ENCODE data around the gene AJAP1.

DNA sequence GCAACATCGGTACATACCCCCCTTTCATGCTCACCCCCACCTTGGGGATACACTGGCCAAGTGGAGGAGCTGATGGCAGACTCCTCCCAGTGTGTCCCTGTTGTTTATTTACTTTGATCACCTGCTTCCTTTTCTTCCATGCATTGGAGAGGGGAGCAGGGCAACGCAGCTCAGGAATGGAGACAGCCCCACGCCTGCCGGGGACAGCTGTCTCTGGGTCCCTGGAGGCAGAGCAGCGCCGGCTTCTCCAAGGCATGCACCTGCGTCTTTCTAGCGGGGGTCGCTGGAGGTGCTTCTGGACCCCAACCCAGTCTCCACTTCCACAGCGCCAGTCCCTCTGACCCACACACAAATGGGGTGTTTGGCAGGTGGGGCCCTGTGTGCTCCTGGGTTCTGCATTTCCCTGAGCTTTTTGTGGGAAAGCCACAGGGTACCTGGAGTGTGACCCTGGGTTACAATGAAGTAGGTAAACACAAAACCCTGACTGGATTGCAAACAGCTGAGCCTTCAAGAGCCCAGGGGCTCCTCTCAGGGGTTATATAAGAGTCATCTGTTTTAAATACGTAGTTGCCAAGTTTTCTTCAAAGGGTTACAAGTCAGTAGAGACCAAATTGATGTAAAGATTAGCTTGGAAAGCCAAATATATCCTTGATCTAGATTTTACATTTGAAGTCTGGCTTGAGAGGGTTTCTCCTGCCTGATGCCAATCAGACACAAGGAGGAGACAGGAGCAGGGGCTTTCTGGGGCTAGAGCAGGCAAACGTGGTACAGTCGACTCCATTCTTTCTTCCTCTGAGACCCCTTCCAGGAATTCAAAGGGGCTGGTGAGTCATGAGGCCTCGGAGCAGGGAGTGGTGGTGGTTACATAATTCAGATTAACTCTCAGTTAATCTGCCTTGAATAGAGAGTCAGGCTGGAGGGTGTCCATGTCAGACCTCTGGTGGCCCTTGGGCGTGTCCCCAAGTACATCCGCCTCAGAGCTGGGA, 4.5 kb downstream of the AJAP1 start:
- TF ChIP-seq, protein P1, sequence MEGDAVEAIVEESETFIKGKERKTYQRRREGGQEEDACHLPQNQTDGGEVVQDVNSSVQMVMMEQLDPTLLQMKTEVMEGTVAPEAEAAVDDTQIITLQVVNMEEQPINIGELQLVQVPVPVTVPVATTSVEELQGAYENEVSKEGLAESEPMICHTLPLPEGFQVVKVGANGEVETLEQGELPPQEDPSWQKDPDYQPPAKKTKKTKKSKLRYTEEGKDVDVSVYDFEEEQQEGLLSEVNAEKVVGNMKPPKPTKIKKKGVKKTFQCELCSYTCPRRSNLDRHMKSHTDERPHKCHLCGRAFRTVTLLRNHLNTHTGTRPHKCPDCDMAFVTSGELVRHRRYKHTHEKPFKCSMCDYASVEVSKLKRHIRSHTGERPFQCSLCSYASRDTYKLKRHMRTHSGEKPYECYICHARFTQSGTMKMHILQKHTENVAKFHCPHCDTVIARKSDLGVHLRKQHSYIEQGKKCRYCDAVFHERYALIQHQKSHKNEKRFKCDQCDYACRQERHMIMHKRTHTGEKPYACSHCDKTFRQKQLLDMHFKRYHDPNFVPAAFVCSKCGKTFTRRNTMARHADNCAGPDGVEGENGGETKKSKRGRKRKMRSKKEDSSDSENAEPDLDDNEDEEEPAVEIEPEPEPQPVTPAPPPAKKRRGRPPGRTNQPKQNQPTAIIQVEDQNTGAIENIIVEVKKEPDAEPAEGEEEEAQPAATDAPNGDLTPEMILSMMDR (IDR thresholded peaks at IDR 0.05) = no peak
- no peak for TF ChIP-seq POLR2AphosphoS5 (IDR thresholded peaks at IDR 0.05)

Data from breast epithelium (tissue), 3 donors.